SH-SY5Y (cell line): ENCODE measurements around the gene GRWD1.

Source experiments
- GATA2 ChIP-seq: IDR thresholded peaks from 2 replicates; pipeline ENCODE4 v1.6.1; 2011; ENCODE audit warnings: mild to moderate bottlenecking, low read depth, low read length
- GATA3 ChIP-seq: IDR thresholded peaks from 2 replicates; pipeline ENCODE4 v1.6.1; 2011; ENCODE audit warnings: low read depth, mild to moderate bottlenecking, low read length, moderate library complexity

DNA sequence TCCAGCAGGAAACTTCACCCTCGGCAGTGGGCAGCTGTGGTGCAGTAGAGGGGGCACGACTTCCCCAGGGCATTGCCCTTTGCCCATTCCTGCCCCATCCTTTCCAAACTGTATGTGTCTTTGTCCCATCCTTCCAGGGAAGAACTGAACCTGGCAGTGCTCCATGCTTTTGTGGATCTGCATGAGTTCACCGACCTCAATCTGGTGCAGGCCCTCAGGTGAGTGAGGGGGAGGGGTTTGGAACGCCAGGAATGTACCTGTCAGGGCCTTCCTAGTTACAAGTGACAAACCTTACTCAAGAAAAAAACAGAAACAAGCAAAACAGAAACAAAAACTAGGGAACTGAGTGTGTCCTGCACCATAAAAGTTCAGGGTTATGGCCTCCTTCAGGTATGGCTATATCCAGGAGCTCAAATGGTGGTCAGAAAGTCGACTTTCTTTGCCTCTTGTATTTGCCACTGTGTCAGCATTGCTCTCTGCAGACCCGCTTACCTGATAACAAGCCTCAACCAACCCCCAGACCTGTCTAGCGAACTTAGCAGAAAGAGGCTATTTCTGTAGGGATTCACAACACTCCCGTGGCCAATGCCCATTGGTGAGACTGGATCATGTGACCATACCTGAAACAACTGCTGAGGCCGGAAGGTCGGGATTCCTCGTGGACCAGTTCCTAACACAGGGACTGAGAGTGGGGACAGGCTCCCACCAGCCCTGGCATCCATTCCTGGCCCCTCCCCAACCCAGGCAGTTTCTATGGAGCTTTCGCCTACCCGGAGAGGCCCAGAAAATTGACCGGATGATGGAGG, 27.6 kb downstream of the GRWD1 start:
- TF ChIP-seq GATA2 = no peak
- TF ChIP-seq GATA3 = no peak
